GM21619 (cell line): ENCODE results near the gene ID1.

Experiments used
- ATAC-seq: cut with Tn5 transposase; IDR thresholded peaks from one replicate; pipeline ENCODE4 v1.9.1; 2021; ENCODE audit not compliant: unreplicated experiment

Gene ID1

GRCh38 chr20:31605031-31605901, at the start of gene ID1:
Gene ID1 (plus strand): TSS chr20:31605289. CDS start chr20:31605388, 99 bp downstream.
- peak; percentile 82 for ATAC-seq

GRCh38 chr20:31559704-31560093, 45.4 kb upstream of the ID1 start:
- no peak for ATAC-seq

- ATAC-seq: no peak
Measured at GRCh38 chr20:31560094-31560745, 44.9 kb upstream of the ID1 start.

- ATAC-seq: no peak
Measured at GRCh38 chr20:31560746-31561598, 44.1 kb upstream of the ID1 start.

GRCh38 chr20:31562241-31562640, 42.8 kb upstream of the ID1 start:
- no peak for ATAC-seq

GRCh38 chr20:31564284-31564683, 40.8 kb upstream of the ID1 start:
- ATAC-seq: no peak

- no peak for ATAC-seq
Measured at GRCh38 chr20:31565699-31566318, 39.3 kb upstream of the ID1 start.

GRCh38 chr20:31566319-31566657, 38.8 kb upstream of the ID1 start:
- ATAC-seq: no peak

- no peak for ATAC-seq
Measured at GRCh38 chr20:31566658-31567379, 38.3 kb upstream of the ID1 start.

- ATAC-seq: no peak
Measured at GRCh38 chr20:31567380-31567720, 37.7 kb upstream of the ID1 start.

- ATAC-seq: no peak
Measured at GRCh38 chr20:31568041-31568731, 36.9 kb upstream of the ID1 start.

GRCh38 chr20:31568773-31569162, 36.3 kb upstream of the ID1 start:
- ATAC-seq: no peak

GRCh38 chr20:31569163-31570020, 35.7 kb upstream of the ID1 start:
- ATAC-seq: peak; percentile 25

GRCh38 chr20:31570021-31570463, 35.0 kb upstream of the ID1 start:
- ATAC-seq: no peak

GRCh38 chr20:31570735-31571617, 34.1 kb upstream of the ID1 start:
- ATAC-seq: no peak

GRCh38 chr20:31572042-31572700, 32.9 kb upstream of the ID1 start:
- no peak for ATAC-seq
